ENCODE measurements around the gene PLK3. TPM values are rescaled to one million over a fixed set of nuclear protein-coding genes. Genes with fewer than 3 reads are reported as not detected.

The PLK3 gene
- total and polyA plus RNA-seq, 9 of the 15 experiments (the other 6 are each of a cell fraction or from before 2014, with no cell fraction given) = 0.52 to 22.7 (median 11.0) TPM

- no peak for TF ChIP-seq SMARCE1 (IDR thresholded peaks at IDR 0.05)
- TF ChIP-seq, protein P1, sequence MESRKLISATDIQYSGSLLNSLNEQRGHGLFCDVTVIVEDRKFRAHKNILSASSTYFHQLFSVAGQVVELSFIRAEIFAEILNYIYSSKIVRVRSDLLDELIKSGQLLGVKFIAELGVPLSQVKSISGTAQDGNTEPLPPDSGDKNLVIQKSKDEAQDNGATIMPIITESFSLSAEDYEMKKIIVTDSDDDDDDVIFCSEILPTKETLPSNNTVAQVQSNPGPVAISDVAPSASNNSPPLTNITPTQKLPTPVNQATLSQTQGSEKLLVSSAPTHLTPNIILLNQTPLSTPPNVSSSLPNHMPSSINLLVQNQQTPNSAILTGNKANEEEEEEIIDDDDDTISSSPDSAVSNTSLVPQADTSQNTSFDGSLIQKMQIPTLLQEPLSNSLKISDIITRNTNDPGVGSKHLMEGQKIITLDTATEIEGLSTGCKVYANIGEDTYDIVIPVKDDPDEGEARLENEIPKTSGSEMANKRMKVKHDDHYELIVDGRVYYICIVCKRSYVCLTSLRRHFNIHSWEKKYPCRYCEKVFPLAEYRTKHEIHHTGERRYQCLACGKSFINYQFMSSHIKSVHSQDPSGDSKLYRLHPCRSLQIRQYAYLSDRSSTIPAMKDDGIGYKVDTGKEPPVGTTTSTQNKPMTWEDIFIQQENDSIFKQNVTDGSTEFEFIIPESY (CRISPR knock-in tag; IDR thresholded peaks at IDR 0.05) = 0 out of 2 replicates have a peak, but pooled peaks have one; percentile 43
- TF ChIP-seq SAP30 (IDR thresholded peaks at IDR 0.05; ENCODE audit: borderline replicate concordance, insufficient read depth, low read depth, low read length, poor library complexity, severe bottlenecking) = peak; percentile 29
- peak; percentile 71 for TF ChIP-seq ATF4 (CRISPR knock-in tag; IDR thresholded peaks at IDR 0.05)
- TF ChIP-seq PURB (CRISPR knock-in tag; IDR thresholded peaks at IDR 0.05; ENCODE audit: low read depth) = no peak
- peak; percentile 57; the same call in 1 of the 2 replicates for TF ChIP-seq PHF8 (IDR thresholded peaks at IDR 0.05; ENCODE audit: borderline replicate concordance, low read length)
- TF ChIP-seq ADNP (tag; IDR thresholded peaks at IDR 0.05) = no peak
- TF ChIP-seq ZFX (CRISPR knock-in tag; IDR thresholded peaks at IDR 0.05) = peak; percentile 74
- TF ChIP-seq RREB1 (CRISPR knock-in tag; IDR thresholded peaks at IDR 0.05) = no peak
- no peak for TF ChIP-seq FOXK2 (conservative IDR thresholded peaks at IDR 0.05 in 1 of 2, IDR thresholded peaks at IDR 0.05 in 1 of 2; ENCODE audit: low read depth in 2 of 2)
- no peak for TF ChIP-seq BCL6 (CRISPR knock-in tag; IDR thresholded peaks at IDR 0.05)
- no peak for TF ChIP-seq COPS2 (conservative IDR thresholded peaks at IDR 0.05)
- TF ChIP-seq ZC3H8 (IDR thresholded peaks at IDR 0.05) = no peak
- TF ChIP-seq CBX1 (IDR thresholded peaks at IDR 0.05; ENCODE audit: low read depth) = no peak
- peak; percentile 77; the same call in 1 of the 2 replicates for TF ChIP-seq FOXK1 (CRISPR knock-in tag; IDR thresholded peaks at IDR 0.05; ENCODE audit: borderline replicate concordance)
- TF ChIP-seq POLR2H (tag; IDR thresholded peaks at IDR 0.05; ENCODE audit: low read depth) = no peak
- TF ChIP-seq MTA3 (IDR thresholded peaks at IDR 0.05; ENCODE audit: borderline replicate concordance) = no peak
- no peak for TF ChIP-seq ZFP36 (IDR thresholded peaks at IDR 0.05; ENCODE audit: low read depth, low read length, partially characterized antibody)
These were observed 8.1 kb downstream of the PLK3 start, which contains the start of gene BTBD19 (continued) for GRCh38 chr1:44808063-44808937.
